ENCODE measurements around the gene JUND. TPM values are rescaled to one million over a fixed set of nuclear protein-coding genes. Genes with fewer than 3 reads are reported as not detected.

Gene JUND
- total RNA-seq, 6 donors from 2014 or later, result 281 to 1,101 (median 639) TPM

DNA sequence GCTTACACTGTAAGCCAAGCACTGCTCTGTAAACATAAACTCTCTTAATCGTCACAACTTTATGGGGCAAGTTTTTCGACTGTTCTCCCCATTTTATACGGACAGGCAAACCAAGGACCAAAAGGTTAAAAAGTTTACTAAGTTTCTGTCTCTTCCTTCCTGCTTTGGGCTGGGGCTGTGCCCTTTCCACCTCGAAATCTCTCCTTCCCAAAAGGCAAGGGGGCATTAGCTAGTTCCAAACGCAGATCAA lies 2.2 kb downstream of the JUND start:
- DNase-seq (no peak), ATAC-seq (ENCODE audit: low FRiP score in 2 of 2) (no peak)
- H3K27me3 ChIP-seq, result no peaks in the 10 kb centered on the region
- H3K9me3 ChIP-seq, result no peaks in the 10 kb centered on the region
- peak overlapping the region; percentile 100 for H3K27ac ChIP-seq
- TF ChIP-seq POLR2A (IDR thresholded peaks at IDR 0.05) (no peak), POLR2AphosphoS5 (IDR thresholded peaks at IDR 0.05) (no peak), EP300 (IDR thresholded peaks at IDR 0.05) (no peak)
- TF ChIP-seq, protein P1, sequence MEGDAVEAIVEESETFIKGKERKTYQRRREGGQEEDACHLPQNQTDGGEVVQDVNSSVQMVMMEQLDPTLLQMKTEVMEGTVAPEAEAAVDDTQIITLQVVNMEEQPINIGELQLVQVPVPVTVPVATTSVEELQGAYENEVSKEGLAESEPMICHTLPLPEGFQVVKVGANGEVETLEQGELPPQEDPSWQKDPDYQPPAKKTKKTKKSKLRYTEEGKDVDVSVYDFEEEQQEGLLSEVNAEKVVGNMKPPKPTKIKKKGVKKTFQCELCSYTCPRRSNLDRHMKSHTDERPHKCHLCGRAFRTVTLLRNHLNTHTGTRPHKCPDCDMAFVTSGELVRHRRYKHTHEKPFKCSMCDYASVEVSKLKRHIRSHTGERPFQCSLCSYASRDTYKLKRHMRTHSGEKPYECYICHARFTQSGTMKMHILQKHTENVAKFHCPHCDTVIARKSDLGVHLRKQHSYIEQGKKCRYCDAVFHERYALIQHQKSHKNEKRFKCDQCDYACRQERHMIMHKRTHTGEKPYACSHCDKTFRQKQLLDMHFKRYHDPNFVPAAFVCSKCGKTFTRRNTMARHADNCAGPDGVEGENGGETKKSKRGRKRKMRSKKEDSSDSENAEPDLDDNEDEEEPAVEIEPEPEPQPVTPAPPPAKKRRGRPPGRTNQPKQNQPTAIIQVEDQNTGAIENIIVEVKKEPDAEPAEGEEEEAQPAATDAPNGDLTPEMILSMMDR (IDR thresholded peaks at IDR 0.05), result no peak
- peaks cover 51 to 64% (median 58%) of the 10 kb centered on the region in 4 donors for H3K4me1 ChIP-seq
- peaks cover 3 to 35% (median 16%) of the 10 kb centered on the region in 4 donors for H3K36me3 ChIP-seq
- peak overlapping the region; percentile 38 to 99 (median 80) for H3K4me3 ChIP-seq
- WGBS, 2 donors, result 1 to 2% methylated on average over 5 of the region's 5 CpGs

DNA sequence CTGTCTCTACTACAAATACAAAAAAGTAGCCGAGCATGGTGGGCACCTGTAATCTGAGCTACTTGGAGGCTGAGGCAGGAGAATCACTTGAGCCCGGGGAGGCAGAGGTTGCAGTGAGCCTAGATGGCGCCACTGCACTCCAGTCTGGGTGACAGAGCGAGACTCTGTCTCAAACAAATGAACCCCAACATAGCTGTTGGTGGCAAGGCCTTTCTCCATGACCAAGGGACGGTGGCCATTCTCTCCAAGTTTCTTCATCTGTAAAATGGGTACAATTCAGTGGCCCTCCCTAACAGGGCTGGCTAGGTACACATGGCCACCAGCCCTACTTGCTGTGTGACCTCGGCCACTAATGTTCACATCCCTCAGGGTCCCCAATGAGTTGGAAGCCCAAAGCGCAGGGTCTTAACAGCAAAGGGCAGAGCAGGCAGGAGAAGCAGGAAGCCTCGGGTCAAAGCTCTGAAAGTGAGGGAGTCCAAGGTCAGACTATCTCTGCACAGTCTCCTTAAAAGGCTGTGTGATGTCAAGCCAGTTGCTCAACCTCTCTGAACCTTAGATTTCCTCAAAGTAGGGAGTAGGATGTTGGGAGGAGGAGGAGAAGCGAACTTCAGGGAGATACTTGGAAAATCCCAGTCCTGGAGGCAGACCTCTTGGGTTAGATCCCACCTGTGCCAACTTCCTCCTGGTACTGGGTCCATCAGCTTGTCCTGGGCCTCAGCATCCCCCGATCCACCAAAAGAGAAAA lies 2.7 kb downstream of the JUND start:
- Histone ChIP-seq H3K36me3 (peaks cover 3 to 35% (median 16%) of the 10 kb centered on the region in 4 donors), H3K4me3 (peak overlapping the region; percentile 38 to 99 (median 80)), H3K27ac (peak overlapping the region; percentile 100), H3K27me3 (no peaks in the 10 kb centered on the region), H3K4me1 (peaks cover 53 to 66% (median 60%) of the 10 kb centered on the region in 4 donors), H3K9me3 (no peaks in the 10 kb centered on the region)
- DNase-seq (no peak), ATAC-seq (ENCODE audit: low FRiP score in 2 of 2) (no peak)
- WGBS, 2 donors, result 49 to 61% methylated on average over 7 to 10 of the region's 10 CpGs
- TF ChIP-seq POLR2AphosphoS5 (IDR thresholded peaks at IDR 0.05) (no peak), EP300 (IDR thresholded peaks at IDR 0.05) (no peak), POLR2A (IDR thresholded peaks at IDR 0.05) (no peak)
- TF ChIP-seq, protein P1 (IDR thresholded peaks at IDR 0.05), result no peak

DNA sequence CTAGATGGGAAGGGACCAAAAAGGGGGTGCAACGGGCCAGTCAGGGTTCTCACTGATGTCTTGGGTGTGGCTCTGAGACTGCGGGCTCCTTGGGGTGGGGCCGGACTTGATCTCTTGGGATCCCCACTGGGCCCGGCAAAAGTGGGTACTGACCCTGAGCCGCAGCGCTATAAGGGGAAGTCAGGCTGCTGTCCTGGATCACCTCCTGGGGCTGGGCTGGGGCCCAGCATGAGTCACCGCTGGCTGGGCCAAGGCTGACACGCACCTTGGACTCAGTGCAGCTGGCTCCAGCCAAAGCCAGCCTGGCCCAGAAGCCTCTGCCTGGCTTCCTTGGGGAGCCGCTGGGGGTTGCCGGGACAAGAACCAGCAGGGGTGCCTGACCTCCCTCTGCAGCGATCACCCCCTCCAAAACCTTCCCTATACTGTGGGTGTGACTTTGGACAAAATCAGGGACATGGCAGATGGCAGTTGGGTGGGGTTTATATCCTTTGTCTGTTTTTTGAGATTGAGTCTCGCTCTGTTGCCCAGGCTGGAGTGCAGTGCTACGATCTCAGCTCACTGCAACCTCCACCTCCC lies 6.6 kb downstream of the JUND start:
- no peaks in the 10 kb centered on the region for H3K9me3 ChIP-seq
- peaks cover 3 to 32% (median 16%) of the 10 kb centered on the region in 4 donors for H3K36me3 ChIP-seq
- no peaks in the 10 kb centered on the region for H3K27me3 ChIP-seq
- H3K4me3 ChIP-seq, result peak overlapping the region in 1 of 4 donors; percentile 20
- peaks cover 41 to 50% (median 45%) of the 10 kb centered on the region in 4 donors for H3K4me1 ChIP-seq
- DNase-seq (peak; percentile 85 to 92), ATAC-seq (ENCODE audit: low FRiP score in 2 of 2) (peak; percentile 68 to 75)
- H3K27ac ChIP-seq, result peak overlapping the region; percentile 14 to 50 (median 34)
- peak in 1 of 4 donors; percentile 49 for TF ChIP-seq POLR2A (IDR thresholded peaks at IDR 0.05)
- peak in 1 of 2 donors; percentile 13 for TF ChIP-seq POLR2AphosphoS5 (IDR thresholded peaks at IDR 0.05)
- TF ChIP-seq, protein P1 (IDR thresholded peaks at IDR 0.05), result no peak
- no peak for TF ChIP-seq EP300 (IDR thresholded peaks at IDR 0.05)
- WGBS, 2 donors, result 58 to 69% methylated on average over 6 to 12 of the region's 13 CpGs

DNA sequence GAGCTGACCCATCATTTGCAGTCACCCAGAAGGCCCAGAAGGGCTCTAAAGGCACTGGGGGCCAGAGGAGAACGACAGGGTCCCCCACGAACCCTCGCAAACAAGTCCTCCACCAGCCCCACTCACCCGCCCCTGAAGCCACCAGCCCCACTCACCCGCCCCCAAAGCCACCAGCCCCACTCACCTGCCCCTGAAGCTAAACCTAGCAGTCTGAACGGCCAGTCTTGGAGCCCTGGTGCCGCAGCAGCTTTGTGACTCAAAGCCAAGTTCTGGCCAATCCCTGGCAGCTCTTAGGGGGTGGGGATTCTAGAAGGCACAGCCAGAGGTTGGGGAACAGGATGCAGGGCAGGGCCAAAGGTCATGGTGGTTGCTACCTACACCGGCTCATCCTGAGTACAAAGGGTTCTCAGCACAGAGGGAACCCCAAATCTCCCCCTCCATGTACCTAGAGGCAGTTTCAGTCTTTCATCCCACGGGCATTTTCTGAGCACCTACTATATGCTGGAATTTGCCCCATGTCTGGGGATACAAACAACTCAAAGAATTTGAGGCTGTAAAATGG lies 7.1 kb downstream of the JUND start, which contains the start of gene IQCN:
TSS of gene IQCN (minus strand) at position 234 of the 562 bp plus-strand sequence. CDS start 4,974 bp downstream, outside the sequence.
- peak; percentile 0 to 23 for ATAC-seq (ENCODE audit: low FRiP score in 2 of 2)
- WGBS, 2 donors, result 88 to 90% methylated on average over 7 to 9 of the region's 9 CpGs

More for the DNA sequence above, 7.1 kb downstream of the JUND start, which contains the start of gene IQCN:
- Histone ChIP-seq H3K27me3 (no peaks in the 10 kb centered on the region), H3K4me1 (peaks cover 41 to 49% (median 45%) of the 10 kb centered on the region in 4 donors), H3K4me3 (peak within 1 kb of the TSS in 1 of 4 donors; percentile 20), H3K27ac (peak within 1 kb of the TSS; percentile 14 to 50 (median 34)), H3K9me3 (no peaks in the 10 kb centered on the region), H3K36me3 (peaks cover 3 to 31% (median 16%) of the 10 kb centered on the region in 4 donors)
- TF ChIP-seq, protein P1 (IDR thresholded peaks at IDR 0.05), result no peak
- no peak for TF ChIP-seq POLR2AphosphoS5 (IDR thresholded peaks at IDR 0.05)
- no peak for TF ChIP-seq POLR2A (IDR thresholded peaks at IDR 0.05)
- TF ChIP-seq EP300 (IDR thresholded peaks at IDR 0.05), result no peak
- peak in 1 of 2 donors; percentile 69 for DNase-seq
